Retina (tissue), 1 donor: ENCODE results near the gene TDRD15.
"Not testable (repeated sequence)": the region's sequence is repeated elsewhere in the genome, so short reads cannot be mapped to it uniquely, and the experiment has no call there.

Source experiments
- DNase-seq: peaks from one replicate; pipeline ENCODE4 v3.0.0-alpha.2; 2016

Gene TDRD15

GRCh38 chr2:21148718-21149117 lies 24.9 kb downstream of the TDRD15 start:
- no peak for DNase-seq

DNA sequence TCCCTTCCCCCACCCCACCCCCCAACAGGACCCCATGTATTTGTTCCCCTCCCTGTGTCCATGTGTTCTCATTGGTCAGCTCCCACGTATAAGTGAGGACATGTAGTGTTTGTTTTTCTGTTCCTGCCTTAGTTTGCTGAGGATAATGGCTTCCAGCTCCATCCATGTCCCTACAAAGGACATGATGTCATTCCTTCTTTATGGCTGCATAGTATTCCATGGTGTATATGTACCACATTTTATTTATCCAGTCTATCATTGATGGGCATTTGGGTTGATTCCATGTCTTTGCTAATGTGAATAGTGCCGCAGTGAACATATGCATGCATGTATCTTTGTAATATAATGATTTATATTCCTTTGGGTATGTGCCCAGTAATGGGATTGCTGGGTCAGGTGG lies 27.5 kb downstream of the TDRD15 start:
- not testable (repeated sequence) for DNase-seq

DNA sequence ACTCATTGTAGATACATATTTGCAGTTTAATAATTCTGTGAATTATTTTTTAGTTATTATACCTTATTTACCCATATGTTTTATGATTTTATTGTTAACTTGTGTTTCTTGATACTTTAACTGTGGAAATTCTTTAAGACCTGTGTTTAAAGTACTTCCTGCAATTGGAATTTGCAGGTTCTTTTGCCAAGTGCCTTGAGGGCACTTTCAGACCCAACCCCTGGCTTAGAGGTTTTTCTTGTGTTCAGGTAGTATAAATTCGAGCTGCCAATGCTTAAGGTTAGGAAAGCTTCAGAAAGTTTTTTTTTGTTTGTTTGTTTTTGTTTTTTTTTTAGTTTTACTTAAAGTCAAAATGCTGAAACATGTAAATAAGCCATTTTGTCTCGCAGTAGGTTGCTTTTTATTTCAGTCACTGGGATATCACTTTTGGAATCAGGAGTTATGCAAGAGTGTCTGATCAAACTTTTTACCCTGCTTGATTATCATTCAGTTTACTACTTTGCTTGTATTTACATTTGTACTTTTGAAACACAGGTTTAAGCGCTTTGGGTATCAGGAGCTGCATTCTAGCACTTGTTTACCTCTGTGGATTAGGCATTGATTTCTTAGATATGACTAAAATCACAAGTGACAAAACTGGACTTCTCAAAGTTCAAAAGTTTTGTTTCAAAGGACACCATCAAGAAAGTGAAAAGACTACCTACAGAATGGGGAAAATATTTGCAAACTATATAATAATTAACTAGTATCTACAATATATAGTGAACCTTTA lies 31.8 kb downstream of the TDRD15 start:
- no peak for DNase-seq

- DNase-seq = no peak
These were observed 37.4 kb downstream of the TDRD15 start for GRCh38 chr2:21161122-21161521.

DNA sequence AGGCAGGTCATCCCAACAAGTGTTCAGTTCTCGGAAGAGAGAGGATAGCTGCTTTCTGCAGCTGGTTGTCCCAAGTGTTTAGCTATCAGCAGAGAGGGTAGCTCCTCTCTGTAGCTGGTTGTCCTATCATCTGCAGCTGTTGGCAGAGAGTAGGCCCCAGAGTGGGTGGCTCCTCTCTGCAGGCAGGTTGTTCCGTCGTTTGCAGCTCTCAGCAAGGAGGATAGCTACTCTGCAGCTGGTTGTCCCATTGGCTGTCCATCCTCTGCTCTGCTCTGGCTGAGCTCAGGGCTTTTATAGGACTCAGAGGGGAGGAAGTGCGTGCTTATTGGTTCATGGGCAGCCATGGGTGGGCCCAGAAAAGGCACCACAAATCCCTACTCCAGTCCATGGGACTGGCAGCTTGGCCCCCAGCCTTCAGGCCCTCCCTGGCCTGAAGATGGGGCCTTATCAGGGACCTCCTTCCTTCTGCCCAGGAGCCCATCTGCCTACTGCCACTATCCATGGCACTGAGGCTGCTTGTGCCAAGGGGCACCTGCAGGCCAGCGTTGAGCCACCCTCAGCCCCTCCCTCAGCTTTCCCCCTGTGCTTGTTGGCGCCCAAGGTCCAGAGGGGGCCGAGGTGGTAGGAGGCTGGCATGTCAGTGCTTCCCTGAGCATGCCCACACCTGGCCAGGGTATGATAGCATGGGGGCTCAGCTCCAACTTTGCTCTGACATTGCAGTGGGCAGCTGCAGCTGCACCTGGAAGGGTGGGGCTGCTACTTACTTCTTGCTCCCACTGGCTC lies 38.3 kb downstream of the TDRD15 start:
- no peak for DNase-seq

DNA sequence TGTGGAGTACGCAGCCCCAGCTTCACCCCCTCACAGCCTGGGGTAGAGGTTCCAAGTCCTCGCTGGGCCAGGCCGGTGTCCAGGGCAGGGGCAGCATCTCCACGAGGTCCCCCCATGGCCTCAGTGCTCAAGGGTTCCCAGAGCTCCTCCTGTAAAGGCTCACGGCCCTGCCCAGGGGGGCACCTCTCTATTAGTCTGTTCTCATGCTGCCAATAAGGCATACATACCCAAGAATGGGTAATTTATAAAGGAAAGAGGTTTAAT lies 38.8 kb downstream of the TDRD15 start:
- DNase-seq = no peak

GRCh38 chr2:21163213-21163612 lies 39.4 kb downstream of the TDRD15 start:
- DNase-seq = no peak

DNA sequence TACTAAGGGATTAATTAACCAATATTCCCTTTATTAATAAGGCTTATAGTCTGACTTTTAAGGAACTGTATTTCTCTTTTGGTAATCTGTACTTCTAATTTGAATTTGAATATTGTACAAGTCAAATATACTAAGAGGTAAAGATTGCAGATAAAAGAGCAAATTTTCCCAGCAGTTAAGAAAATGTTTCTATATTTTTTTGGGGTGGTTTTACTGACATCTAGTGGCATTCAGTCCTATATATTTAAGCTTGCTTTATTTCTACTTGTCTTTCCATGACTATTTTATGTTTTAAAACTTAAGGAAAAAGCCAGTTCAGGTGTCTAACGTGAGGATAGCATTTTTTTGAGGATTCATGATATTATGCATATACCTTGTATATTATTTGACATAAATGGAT lies 41.6 kb downstream of the TDRD15 start:
- DNase-seq = no peak

- DNase-seq = no peak
These were observed 52.3 kb downstream of the TDRD15 start for GRCh38 chr2:21175895-21176646.

GRCh38 chr2:21181957-21182356 lies 58.2 kb downstream of the TDRD15 start:
- DNase-seq = no peak

GRCh38 chr2:21183306-21183705 lies 59.5 kb downstream of the TDRD15 start:
- DNase-seq = no peak

DNA sequence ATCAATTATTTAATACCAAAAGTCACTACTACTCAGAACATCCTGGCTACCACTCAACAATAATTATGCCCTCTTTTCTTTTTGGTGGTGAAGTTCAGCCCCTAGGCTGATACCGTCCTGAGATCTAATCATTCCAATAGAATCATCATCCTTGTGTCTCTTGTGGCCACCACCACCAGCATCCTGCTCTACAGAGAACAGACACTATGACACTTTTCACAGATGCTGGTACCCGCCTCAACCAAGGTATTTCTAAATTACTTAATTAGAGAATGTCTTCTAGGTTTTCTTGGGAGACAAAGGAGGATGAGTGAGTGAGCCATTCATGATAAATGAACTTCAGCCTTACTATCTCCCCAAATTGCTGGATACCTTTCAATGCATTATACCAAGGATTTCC lies 60.0 kb downstream of the TDRD15 start:
- no peak for DNase-seq

DNA sequence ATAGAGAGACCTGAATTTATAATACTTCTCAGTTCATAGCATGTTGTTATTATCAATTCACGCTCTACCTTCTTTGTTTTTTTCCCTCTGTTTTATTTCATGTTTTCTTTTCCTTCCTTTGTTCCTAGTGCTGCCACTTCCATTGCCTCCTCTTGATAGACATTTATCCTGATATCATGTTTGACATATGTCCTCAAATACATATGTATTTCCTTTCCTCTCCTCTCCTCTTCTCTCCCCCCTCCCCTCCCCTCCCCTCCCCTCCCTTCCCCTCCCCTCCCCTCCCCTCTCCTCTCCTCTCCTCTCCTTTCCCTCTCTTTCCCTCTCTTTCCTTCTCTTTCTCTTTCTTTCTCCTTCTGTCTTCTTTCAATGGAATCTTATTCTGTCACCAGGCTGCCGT lies 67.8 kb downstream of the TDRD15 start:
- DNase-seq = no peak
